Measurements from ENCODE around the gene TRIM65.

DNA sequence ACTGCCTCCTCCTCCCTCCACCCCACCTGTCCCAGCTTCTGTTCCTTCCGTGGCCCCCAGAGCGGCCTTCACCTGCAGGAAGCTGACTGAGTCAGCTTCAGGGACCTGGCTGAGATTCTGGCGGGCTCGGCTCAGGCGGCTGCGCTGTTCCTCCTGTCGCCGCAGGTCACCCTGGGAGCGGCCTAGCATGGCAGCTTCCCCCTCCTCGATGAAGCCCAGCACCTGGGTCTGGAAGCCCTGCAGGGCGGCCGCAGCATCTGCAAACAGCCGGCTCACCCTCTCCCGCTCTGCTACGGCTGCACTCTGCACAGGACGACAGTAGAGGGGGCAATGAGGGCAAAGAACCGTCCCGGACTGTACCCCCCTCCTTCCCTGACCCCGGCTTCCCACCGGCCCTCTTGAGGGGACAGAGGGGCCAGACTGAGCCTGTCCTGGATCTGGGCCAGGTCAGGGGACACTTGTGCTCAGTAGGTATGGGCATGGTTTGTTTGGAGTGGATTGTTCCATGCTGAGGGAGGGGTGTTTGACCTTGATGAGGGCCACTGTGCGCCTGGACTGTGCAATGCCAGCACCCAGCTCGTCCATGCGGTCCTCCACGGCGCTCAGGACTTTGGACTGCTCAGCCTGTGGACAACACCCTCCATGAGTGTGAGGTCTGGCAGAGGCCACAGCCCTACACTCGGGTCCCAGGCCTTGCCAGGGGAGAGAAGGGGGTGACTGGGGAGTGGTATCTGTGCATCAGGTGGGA lies 20.4 kb downstream of the TRIM65 start:
- TF ChIP-seq, protein P1, sequence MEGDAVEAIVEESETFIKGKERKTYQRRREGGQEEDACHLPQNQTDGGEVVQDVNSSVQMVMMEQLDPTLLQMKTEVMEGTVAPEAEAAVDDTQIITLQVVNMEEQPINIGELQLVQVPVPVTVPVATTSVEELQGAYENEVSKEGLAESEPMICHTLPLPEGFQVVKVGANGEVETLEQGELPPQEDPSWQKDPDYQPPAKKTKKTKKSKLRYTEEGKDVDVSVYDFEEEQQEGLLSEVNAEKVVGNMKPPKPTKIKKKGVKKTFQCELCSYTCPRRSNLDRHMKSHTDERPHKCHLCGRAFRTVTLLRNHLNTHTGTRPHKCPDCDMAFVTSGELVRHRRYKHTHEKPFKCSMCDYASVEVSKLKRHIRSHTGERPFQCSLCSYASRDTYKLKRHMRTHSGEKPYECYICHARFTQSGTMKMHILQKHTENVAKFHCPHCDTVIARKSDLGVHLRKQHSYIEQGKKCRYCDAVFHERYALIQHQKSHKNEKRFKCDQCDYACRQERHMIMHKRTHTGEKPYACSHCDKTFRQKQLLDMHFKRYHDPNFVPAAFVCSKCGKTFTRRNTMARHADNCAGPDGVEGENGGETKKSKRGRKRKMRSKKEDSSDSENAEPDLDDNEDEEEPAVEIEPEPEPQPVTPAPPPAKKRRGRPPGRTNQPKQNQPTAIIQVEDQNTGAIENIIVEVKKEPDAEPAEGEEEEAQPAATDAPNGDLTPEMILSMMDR (IDR thresholded peaks at IDR 0.05): no peak
- no peak for TF ChIP-seq POLR2A (IDR thresholded peaks at IDR 0.05)
